ENCODE measurements around the gene CHIA. TPM values are rescaled to one million over a fixed set of nuclear protein-coding genes. Genes with fewer than 3 reads are reported as not detected.

CHIA gene
- total and polyA plus RNA-seq, 2 of the 13 experiments (the other 11 are each of a cell fraction or from before 2014, with no cell fraction given), result not detected

DNA sequence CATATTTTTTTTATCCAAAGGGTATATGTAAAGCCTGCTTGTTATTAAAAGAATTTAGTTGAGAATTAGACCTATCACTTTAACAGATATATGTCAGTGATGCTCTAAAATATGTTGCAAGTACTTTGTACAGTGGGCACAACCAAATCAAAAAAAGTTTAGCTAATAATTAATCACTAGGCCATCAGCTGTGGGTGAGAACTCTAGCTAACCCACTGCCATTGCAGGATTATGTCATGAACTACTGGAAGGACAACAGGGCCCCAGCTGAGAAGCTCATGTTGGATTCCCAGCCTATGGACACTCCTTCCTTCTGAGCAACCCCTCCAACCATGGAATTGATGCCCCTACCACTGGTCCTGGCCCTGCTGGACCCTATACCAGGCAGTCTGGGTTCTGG lies 6.8 kb upstream of the CHIA start:
- H3K4me1 ChIP-seq (ENCODE audit: insufficient read depth, low read length), result peaks cover 32% of the 10 kb centered on the region
- no peaks in the 10 kb centered on the region for H3K9me3 ChIP-seq (ENCODE audit: low read length)
- in situ Hi-C loops (cut with HindIII; ENCODE audit: extremely low pct_ligation_motif_present, low pct_unique_long_range_greater_than_20kb) (no loop called here), intact Hi-C loops (cut with micrococcal nuclease; ENCODE audit: unreplicated experiment) (no loop called here)
- no peak overlapping the region for H3K27ac ChIP-seq (ENCODE audit: extremely low read length, insufficient read depth, low read length)
- no peak overlapping the region for H3K9ac ChIP-seq (ENCODE audit: insufficient read depth, low read depth, low read length)
- peak; percentile 66 for ATAC-seq
- no peak overlapping the region for H2AFZ ChIP-seq (ENCODE audit: low read length)
- BruUV-seq (replicated peaks), result no TSS peak
- no peaks in the 10 kb centered on the region for H3K36me3 ChIP-seq (replicated peaks in 1 of 2; ENCODE audit: control insufficient read depth in 1 of 2, insufficient read depth in 2 of 2, low read length in 2 of 2)
- CTCF ChIA-PET (ENCODE audit: low intra/inter-chr PET ratio, low total read pairs), result no interaction called here
- no peaks in the 10 kb centered on the region for H3K79me2 ChIP-seq (ENCODE audit: insufficient read depth, low read length)
- DNase-seq (ENCODE audit: low spot score), result peak; percentile 7
- H4K20me1 ChIP-seq (ENCODE audit: insufficient read depth, low read length), result no peaks in the 10 kb centered on the region
- no peak overlapping the region for H3K4me3 ChIP-seq (replicated peaks in 1 of 3; ENCODE audit: insufficient read depth in 1 of 3, low read depth in 2 of 3, low read length in 3 of 3)
- POLR2A ChIA-PET, result no interaction called here
- 0 out of 5 replicates have a peak, but pooled peaks cover 0 to 2% of the 10 kb centered on the region in 2 experiments for H3K27me3 ChIP-seq (ENCODE audit: control insufficient read depth in 1 of 2, insufficient read depth in 2 of 2, low read length in 2 of 2)
- no peak for FAIRE-seq
- H3K4me2 ChIP-seq (ENCODE audit: low read depth, low read length), result no peak overlapping the region
- TF ChIP-seq ZNF468 (CRISPR knock-in tag; IDR thresholded peaks at IDR 0.05) (no peak), GATA4 (IDR thresholded peaks at IDR 0.05; ENCODE audit: borderline replicate concordance, low read depth) (no peak), ISL2 (CRISPR knock-in tag; IDR thresholded peaks at IDR 0.05) (no peak), SETDB1 (CRISPR knock-in tag; IDR thresholded peaks at IDR 0.05; ENCODE audit: borderline replicate concordance) (no peak), ZNF292 (CRISPR knock-in tag; IDR thresholded peaks at IDR 0.05; ENCODE audit: borderline replicate concordance, low read depth) (no peak), MEIS2 (CRISPR knock-in tag; IDR thresholded peaks at IDR 0.05) (no peak), HCFC1 (IDR thresholded peaks at IDR 0.05; ENCODE audit: low read depth, low read length) (no peak), NR1H2 (CRISPR knock-in tag; IDR thresholded peaks at IDR 0.05; ENCODE audit: borderline replicate concordance, low read depth) (no peak), RARA (CRISPR knock-in tag; IDR thresholded peaks at IDR 0.05) (0 out of 2 replicates have a peak, but pooled peaks have one; percentile 23), ZSCAN21 (CRISPR knock-in tag; IDR thresholded peaks at IDR 0.05; ENCODE audit: borderline replicate concordance) (no peak), ZNF572 (CRISPR knock-in tag; IDR thresholded peaks at IDR 0.05) (no peak), ZBTB1 (CRISPR knock-in tag; IDR thresholded peaks at IDR 0.05; ENCODE audit: borderline replicate concordance) (no peak), EHMT2 (IDR thresholded peaks at IDR 0.05; ENCODE audit: borderline replicate concordance, low read depth, low read length) (no peak), NFRKB (IDR thresholded peaks at IDR 0.05) (no peak), AHR (CRISPR knock-in tag; IDR thresholded peaks at IDR 0.05) (no peak)
- TF ChIP-seq, protein P1, sequence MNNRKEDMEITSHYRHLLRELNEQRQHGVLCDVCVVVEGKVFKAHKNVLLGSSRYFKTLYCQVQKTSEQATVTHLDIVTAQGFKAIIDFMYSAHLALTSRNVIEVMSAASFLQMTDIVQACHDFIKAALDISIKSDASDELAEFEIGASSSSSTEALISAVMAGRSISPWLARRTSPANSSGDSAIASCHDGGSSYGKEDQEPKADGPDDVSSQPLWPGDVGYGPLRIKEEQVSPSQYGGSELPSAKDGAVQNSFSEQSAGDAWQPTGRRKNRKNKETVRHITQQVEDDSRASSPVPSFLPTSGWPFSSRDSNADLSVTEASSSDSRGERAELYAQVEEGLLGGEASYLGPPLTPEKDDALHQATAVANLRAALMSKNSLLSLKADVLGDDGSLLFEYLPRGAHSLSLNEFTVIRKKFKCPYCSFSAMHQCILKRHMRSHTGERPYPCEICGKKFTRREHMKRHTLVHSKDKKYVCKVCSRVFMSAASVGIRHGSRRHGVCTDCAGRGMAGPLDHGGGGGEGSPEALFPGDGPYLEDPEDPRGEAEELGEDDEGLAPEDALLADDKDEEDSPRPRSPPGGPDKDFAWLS (CRISPR knock-in tag; IDR thresholded peaks at IDR 0.05; ENCODE audit: borderline replicate concordance), result no peak
- TF ChIP-seq, protein P2, sequence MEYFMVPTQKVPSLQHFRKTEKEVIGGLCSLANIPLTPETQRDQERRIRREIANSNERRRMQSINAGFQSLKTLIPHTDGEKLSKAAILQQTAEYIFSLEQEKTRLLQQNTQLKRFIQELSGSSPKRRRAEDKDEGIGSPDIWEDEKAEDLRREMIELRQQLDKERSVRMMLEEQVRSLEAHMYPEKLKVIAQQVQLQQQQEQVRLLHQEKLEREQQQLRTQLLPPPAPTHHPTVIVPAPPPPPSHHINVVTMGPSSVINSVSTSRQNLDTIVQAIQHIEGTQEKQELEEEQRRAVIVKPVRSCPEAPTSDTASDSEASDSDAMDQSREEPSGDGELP (IDR thresholded peaks at IDR 0.05; ENCODE audit: borderline replicate concordance, low read depth), result peak; percentile 64; the same call in 1 of the 2 replicates
- TF ChIP-seq, protein P3, sequence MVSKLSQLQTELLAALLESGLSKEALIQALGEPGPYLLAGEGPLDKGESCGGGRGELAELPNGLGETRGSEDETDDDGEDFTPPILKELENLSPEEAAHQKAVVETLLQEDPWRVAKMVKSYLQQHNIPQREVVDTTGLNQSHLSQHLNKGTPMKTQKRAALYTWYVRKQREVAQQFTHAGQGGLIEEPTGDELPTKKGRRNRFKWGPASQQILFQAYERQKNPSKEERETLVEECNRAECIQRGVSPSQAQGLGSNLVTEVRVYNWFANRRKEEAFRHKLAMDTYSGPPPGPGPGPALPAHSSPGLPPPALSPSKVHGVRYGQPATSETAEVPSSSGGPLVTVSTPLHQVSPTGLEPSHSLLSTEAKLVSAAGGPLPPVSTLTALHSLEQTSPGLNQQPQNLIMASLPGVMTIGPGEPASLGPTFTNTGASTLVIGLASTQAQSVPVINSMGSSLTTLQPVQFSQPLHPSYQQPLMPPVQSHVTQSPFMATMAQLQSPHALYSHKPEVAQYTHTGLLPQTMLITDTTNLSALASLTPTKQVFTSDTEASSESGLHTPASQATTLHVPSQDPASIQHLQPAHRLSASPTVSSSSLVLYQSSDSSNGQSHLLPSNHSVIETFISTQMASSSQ (IDR thresholded peaks at IDR 0.05; ENCODE audit: low read depth), result 0 out of 2 replicates have a peak, but pooled peaks have one; percentile 31
- TF ChIP-seq, protein P3 (CRISPR knock-in tag; IDR thresholded peaks at IDR 0.05; ENCODE audit: borderline replicate concordance), result no peak
- TF ChIP-seq, protein P4, sequence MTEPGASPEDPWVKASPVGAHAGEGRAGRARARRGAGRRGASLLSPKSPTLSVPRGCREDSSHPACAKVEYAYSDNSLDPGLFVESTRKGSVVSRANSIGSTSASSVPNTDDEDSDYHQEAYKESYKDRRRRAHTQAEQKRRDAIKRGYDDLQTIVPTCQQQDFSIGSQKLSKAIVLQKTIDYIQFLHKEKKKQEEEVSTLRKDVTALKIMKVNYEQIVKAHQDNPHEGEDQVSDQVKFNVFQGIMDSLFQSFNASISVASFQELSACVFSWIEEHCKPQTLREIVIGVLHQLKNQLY (CRISPR knock-in tag; IDR thresholded peaks at IDR 0.05), result no peak

Data from HepG2 (cell line).